Activated CD8-positive, alpha-beta memory T cell treated with anti-CD3 and anti-CD28 coated beads, Interleukin-2, amount 50 U/mL, for 4 hours (primary cell): ENCODE data around the gene LIMS2.

Source experiments
- DNase-seq: peaks from one replicate; pipeline ENCODE4 v3.0.0-alpha.2; 2020

The LIMS2 gene

DNA sequence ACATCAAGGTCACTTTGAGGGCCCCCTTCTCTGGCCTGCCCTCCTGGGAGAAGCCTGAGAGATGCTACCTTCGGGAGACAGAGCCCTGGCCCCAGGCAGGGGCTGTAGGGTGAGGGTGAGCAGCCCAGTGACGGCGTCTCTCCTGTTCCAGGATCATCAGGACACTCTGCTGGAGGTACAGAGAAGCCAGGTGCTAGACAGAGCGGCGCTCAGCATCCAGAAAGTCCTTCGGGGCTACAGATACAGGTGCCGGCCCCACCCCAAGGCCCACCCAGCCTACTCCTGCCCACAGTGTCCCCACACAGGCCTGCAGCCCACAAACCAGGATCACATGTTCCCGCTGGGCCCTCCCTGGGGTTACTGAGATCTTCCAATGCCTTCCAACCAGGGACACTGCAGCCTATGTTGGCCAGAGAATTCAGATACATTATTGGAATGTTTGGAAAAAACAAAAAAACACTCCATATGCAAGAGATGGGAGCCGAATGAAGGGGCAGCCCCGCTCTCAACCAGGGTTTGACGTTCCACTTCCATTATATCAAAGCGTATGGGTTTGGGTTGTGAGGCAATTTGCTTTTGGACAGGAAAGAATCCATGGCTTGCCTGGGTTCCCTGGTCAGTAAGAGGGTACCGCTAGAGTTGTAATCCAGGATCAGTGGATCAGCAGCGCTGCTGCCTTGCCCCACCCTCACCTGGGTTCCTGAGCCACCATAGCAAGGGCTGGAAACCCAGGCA, 78.9 kb downstream of the LIMS2 start:
- DNase-seq, result no peak

DNA sequence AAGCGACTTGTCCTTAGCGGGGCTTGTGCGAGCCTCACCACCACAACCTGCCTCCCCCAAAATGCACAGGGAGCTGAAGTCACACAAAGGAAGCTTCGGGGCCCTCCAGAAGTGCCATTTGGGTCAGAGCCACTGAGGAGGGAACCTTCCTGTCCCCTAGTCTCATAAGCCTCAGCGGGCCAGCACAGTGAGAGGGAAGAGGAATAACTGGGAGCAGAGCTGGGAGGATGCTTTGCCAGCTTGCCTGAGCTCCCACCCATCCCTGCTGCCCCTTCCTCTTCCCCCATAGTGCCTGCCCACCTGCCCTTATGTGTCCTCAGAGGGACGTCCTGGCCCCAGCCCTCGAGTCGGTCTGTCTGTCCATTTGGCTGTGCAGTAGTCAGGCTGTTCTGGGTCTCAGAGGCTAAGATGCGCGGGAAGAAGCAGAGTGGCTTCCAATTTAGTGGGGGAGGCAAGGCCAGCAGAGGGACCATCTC, 81.2 kb downstream of the LIMS2 start:
- no peak for DNase-seq

DNA sequence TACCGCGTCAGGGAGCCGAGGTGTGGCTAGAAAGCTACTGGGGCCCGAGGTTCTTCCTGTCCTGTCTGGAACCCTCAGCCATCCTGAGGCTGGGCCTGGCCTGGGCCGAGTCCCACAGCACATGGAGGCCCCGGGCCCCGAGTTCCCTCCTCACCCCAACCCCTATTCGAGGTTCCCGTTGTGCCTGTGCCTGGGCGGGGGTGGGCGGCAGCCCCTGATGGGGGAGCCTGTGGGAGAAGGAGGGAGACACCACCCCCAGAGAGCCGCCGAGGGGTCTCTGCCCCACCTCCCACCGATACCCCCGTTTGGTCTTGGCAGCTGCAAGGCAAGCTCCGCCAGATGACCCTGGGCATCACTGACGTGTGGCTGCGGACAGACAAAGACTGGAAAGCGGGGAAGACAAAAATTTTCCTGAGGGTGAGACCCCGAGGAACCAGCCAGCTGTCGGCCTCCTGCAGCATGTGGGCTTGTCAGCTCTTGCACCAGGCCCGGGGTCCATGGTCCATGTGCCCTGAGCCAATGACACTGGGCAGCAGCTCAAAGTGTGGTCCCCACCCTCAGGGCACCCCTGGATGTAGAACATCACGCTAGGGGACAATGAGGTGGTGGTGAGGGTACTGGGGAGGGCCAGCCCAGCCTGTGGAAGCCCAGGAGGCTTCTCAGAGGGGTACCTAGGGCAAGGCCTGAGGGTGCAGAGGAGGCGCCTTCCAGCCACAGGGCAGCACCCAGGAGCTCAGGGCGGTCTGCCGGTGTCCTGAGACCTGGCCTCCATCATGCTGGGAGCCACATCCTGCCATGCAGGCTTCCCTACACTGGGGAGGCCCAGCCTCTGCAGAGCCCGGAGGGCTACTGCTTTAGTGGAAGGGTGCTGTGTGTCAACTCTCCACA, 81.9 kb downstream of the LIMS2 start:
- no peak for DNase-seq

DNA sequence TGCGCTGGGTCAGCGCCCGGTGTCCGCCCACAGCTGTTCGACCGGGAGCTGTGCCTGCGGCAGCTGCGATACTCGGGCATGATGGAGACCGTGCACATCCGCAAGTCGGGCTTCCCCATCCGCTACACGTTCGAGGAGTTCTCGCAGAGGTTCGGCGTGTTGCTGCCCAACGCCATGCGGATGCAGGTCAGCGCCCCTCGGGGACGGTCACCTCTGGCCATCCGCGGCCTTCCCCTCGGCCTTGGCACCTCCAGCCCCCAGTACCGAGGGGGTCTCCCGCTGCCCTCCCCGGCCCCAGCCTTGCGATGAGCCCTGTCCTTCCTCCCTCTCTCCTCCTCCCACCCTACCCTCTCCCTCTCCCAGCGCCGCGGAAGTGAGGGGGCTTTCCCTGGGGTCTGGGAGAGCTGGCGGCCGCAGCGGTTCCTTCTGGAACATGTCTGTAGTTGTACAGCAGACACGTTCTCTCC, 82.5 kb downstream of the LIMS2 start:
- no peak for DNase-seq

DNA sequence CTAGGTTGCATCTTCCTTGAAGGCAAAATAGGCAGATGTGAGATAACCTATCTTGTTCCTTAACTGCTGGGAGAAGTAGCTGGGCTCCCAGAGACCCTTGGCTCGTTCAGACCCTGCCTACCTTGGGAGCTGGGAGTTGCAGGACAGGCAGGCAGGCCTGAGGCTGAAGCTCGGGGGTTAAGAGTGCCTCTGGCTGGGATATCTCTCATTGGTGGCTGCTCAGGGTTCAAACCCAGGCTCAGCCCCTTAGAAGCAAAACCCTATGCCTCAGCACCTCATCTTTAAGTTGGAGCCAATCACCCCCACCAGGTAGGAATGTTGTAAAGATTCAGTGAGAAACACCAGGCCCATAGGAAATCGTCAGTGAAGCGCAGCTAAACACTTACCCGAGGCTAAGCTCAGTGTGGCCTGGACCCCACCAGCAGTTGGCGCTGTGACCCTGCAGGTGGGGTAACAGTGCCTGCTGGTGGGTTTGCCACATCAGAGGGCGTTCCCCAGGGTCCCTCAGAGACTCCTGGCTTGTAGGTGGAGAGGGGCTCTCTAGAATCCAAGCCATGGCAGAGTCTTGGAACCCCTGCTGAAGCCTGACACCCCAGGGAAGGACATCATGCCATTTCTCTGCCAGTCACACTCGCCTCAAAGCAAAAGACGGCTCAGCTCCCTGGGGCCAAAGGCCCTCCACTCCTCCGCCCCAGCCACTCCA, 84.0 kb downstream of the LIMS2 start:
- DNase-seq, result peak; percentile 63

DNA sequence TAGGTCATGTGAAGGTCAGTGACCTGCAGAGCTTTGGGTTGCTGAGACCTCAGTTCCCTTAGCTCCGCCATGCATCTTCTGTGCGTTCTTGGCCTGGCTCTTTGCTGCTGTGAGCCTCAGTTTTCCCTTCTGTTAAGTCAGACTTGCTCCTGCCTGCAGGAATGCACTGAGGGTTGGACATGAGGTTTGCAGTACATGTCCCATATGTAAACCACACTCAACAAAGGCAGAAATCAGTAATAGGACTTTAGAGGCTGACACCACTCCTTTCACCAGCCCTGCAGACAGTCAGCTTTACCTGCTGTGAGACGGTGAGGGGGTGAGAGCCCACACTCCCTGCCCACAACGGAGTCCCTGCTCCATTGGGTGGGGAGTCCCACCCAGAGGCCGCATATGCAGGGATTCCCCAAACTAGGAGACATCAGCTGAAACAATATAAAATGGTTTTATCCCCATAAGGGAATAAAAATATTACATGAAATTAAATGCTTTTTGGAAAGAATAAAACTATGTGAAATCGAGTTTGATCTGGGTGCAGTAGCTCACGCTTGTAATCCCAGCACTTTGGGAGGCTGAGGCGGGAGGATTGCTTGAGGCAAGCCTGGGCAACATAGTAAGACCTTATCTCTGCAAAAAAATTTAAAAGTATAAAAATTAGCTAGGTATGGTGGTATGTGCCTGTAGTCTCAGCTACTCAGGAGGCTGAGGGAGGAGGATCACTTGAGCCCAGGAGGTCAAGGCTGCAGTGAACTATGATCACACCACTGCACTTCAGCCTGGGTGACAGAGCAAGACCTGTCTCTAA, 84.7 kb downstream of the LIMS2 start:
- DNase-seq, result no peak

DNA sequence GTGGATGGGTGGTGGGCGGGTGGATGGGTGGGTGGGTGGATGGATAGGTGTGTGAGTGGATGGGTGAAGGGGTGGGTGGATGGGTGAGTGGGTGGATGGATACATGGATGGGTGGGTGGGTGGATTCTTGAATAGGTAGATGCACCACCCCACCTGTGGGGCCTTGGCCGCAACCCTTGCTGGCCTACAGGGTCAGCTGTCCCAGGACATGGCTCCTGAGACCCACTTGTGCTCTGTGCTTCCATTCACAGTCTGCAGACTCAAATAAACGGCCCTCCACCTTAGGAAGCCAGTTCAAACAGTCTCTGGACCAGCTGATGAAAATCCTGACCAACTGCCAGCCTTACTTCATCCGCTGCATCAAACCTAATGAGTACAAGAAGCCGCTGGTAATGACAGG, 85.5 kb downstream of the LIMS2 start:
- DNase-seq, result peak; percentile 7

DNA sequence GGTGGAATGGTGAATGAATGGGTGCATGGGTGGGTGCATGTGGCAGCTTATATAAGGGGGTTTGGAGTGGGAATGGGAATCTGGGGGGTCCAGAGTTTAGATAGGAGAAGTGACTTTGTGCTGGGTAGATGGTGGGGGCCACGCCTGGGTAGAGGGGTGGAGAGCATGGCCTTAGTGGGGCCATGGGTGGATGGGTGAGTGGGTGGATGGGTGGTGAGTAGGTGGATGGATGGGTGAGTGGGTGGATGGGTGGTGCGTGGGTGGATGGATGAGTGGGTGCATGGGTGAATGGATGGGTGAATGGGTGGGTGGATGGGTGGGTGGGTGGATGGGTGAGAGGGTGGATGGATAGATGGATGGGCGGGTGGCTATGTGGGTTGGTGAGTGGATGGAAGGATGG, 86.0 kb downstream of the LIMS2 start:
- peak; percentile 3 for DNase-seq
